Effector memory CD4-positive, alpha-beta T cell (primary cell): ENCODE data around the gene CDK6.

Experiments
- DNase-seq, 3 donors: peaks; one replicate each; pipeline ENCODE4 v3.0.0-alpha.2; 2020
- H3K27ac ChIP-seq: 2 replicates; pipeline ENCODE4 v1.7.0; 2013; ENCODE audit warnings: mild to moderate bottlenecking, low read length, moderate library complexity; ENCODE audit not compliant: insufficient read depth, poor library complexity, severe bottlenecking
- H3K27me3 ChIP-seq: replicated peaks from 2 replicates; pipeline ENCODE4 v1.7.0; 2013; ENCODE audit warnings: mild to moderate bottlenecking, low read length; ENCODE audit not compliant: insufficient read depth, control insufficient read depth, poor library complexity, severe bottlenecking
- H3K36me3 ChIP-seq: 2 replicates; pipeline ENCODE4 v1.7.0; 2013; ENCODE audit warnings: mild to moderate bottlenecking, low read length, moderate library complexity; ENCODE audit not compliant: control insufficient read depth, insufficient read depth
- H3K4me1 ChIP-seq: 2 replicates; pipeline ENCODE4 v1.7.0; 2013; ENCODE audit warnings: low read length, mild to moderate bottlenecking; ENCODE audit not compliant: control insufficient read depth, insufficient read depth, poor library complexity, severe bottlenecking
- H3K4me3 ChIP-seq: 2 replicates; pipeline ENCODE4 v1.7.0; 2013; ENCODE audit warnings: low read length, low read depth, mild to moderate bottlenecking; ENCODE audit not compliant: insufficient read depth, poor library complexity, severe bottlenecking
- H3K9me3 ChIP-seq: 2 replicates; pipeline ENCODE4 v1.7.0; 2013; ENCODE audit warnings: mild to moderate bottlenecking, low read length, moderate library complexity; ENCODE audit not compliant: control insufficient read depth

The CDK6 gene

GRCh38 chr7:92598310-92598981 is 237.9 kb downstream of the CDK6 start:
- H3K27ac ChIP-seq = no peak overlapping the region
- no peak for DNase-seq
- no peaks in the 10 kb centered on the region for H3K9me3 ChIP-seq
- H3K27me3 ChIP-seq = no peaks in the 10 kb centered on the region
- H3K4me1 ChIP-seq = no peaks in the 10 kb centered on the region
- no peak overlapping the region for H3K4me3 ChIP-seq
- H3K36me3 ChIP-seq = no peaks in the 10 kb centered on the region

- no peak for DNase-seq
- no peak overlapping the region for H3K4me3 ChIP-seq
- no peaks in the 10 kb centered on the region for H3K27me3 ChIP-seq
- H3K36me3 ChIP-seq = no peaks in the 10 kb centered on the region
- no peak overlapping the region for H3K27ac ChIP-seq
- peaks cover 6% of the 10 kb centered on the region for H3K4me1 ChIP-seq
- H3K9me3 ChIP-seq = no peaks in the 10 kb centered on the region
Observed at GRCh38 chr7:92595281-92595680, 241.1 kb downstream of the CDK6 start.

- no peaks in the 10 kb centered on the region for H3K36me3 ChIP-seq
- DNase-seq = no peak
- no peaks in the 10 kb centered on the region for H3K9me3 ChIP-seq
- H3K4me1 ChIP-seq = peaks cover 6% of the 10 kb centered on the region
- no peaks in the 10 kb centered on the region for H3K27me3 ChIP-seq
- no peak overlapping the region for H3K27ac ChIP-seq
- no peak overlapping the region for H3K4me3 ChIP-seq
Observed at GRCh38 chr7:92594746-92595145, 241.6 kb downstream of the CDK6 start.

GRCh38 chr7:92590711-92591310 is 245.6 kb downstream of the CDK6 start:
- no peak for DNase-seq
- Histone ChIP-seq H3K27ac (no peak overlapping the region), H3K27me3 (no peaks in the 10 kb centered on the region), H3K4me1 (peaks cover 19% of the 10 kb centered on the region), H3K9me3 (no peaks in the 10 kb centered on the region), H3K36me3 (no peaks in the 10 kb centered on the region), H3K4me3 (peak overlapping the region; percentile 78)

- Histone ChIP-seq H3K9me3 (no peaks in the 10 kb centered on the region), H3K36me3 (no peaks in the 10 kb centered on the region), H3K4me1 (peaks cover 19% of the 10 kb centered on the region), H3K4me3 (peak overlapping the region; percentile 78), H3K27ac (peak overlapping the region; percentile 91), H3K27me3 (no peaks in the 10 kb centered on the region)
- no peak for DNase-seq
Observed at GRCh38 chr7:92589056-92589455, 247.3 kb downstream of the CDK6 start.

GRCh38 chr7:92588561-92588960 is 247.8 kb downstream of the CDK6 start:
- no peak overlapping the region for H3K27ac ChIP-seq
- DNase-seq = no peak

GRCh38 chr7:92586841-92587240 is 249.5 kb downstream of the CDK6 start:
- no peaks in the 10 kb centered on the region for H3K9me3 ChIP-seq
- H3K27me3 ChIP-seq = no peaks in the 10 kb centered on the region
- no peaks in the 10 kb centered on the region for H3K36me3 ChIP-seq
- no peak overlapping the region for H3K27ac ChIP-seq
- H3K4me3 ChIP-seq = no peak overlapping the region
- DNase-seq = no peak
- H3K4me1 ChIP-seq = peaks cover 19% of the 10 kb centered on the region

More at GRCh38 chr7:92588561-92588960, 247.8 kb downstream of the CDK6 start:
- Histone ChIP-seq H3K4me1 (peaks cover 19% of the 10 kb centered on the region), H3K27me3 (no peaks in the 10 kb centered on the region), H3K9me3 (no peaks in the 10 kb centered on the region), H3K36me3 (no peaks in the 10 kb centered on the region), H3K4me3 (peak overlapping the region; percentile 78)

- Histone ChIP-seq H3K9me3 (no peaks in the 10 kb centered on the region), H3K27ac (no peak overlapping the region), H3K4me1 (peaks cover 19% of the 10 kb centered on the region), H3K4me3 (no peak overlapping the region), H3K36me3 (peaks cover 4% of the 10 kb centered on the region), H3K27me3 (no peaks in the 10 kb centered on the region)
- no peak for DNase-seq
Observed at GRCh38 chr7:92586403-92586802, 250.0 kb downstream of the CDK6 start.

- H3K4me3 ChIP-seq = no peak overlapping the region
- H3K4me1 ChIP-seq = peaks cover 13% of the 10 kb centered on the region
- DNase-seq = no peak
- peaks cover 16% of the 10 kb centered on the region for H3K36me3 ChIP-seq
- H3K27ac ChIP-seq = no peak overlapping the region
- H3K27me3 ChIP-seq = no peaks in the 10 kb centered on the region
- H3K9me3 ChIP-seq = no peaks in the 10 kb centered on the region
Observed at GRCh38 chr7:92584953-92585352, 251.4 kb downstream of the CDK6 start.

- peaks cover 6% of the 10 kb centered on the region for H3K4me1 ChIP-seq
- no peak for DNase-seq
- H3K36me3 ChIP-seq = peaks cover 36% of the 10 kb centered on the region
- no peaks in the 10 kb centered on the region for H3K9me3 ChIP-seq
- no peak overlapping the region for H3K27ac ChIP-seq
- no peak overlapping the region for H3K4me3 ChIP-seq
- H3K27me3 ChIP-seq = no peaks in the 10 kb centered on the region
Observed at GRCh38 chr7:92582948-92583347, 253.4 kb downstream of the CDK6 start.
